HEK293T (cell line): ENCODE data around the gene KCND2.

ENCODE experiments used
- CTCF ChIA-PET: fragments of 350-600 bp; formaldehyde crosslinking; extraction: SDS; loops from one replicate; lab custom pipeline; 2021; ENCODE audit warnings: antibody characterized with exemption, inconsistent platforms; lab: Yijun Ruan, JAX
- POLR2A ChIA-PET: fragments of 350-600 bp; formaldehyde crosslinking; extraction: SDS; loops from one replicate; lab custom pipeline; 2020; ENCODE audit warnings: antibody characterized with exemption, inconsistent platforms; lab: Yijun Ruan, JAX
- DNase-seq: peaks from one replicate; pipeline ENCODE4 v3.0.0; 2012; ENCODE audit warnings: mixed read lengths; ENCODE audit errors: extremely low spot score
- ARNT ChIP-seq: fragments of 450-650 bp; IDR thresholded peaks from 2 replicates; pipeline ENCODE4 v1.6.1; 2017; ENCODE audit warnings: mild to moderate bottlenecking
- BHLHE40 ChIP-seq: fragments of 450-650 bp; IDR thresholded peaks from 2 replicates; pipeline ENCODE4 v1.6.1; 2016; ENCODE audit warnings: mild to moderate bottlenecking, moderate library complexity, borderline replicate concordance
- CTBP1 ChIP-seq: fragments of 450-650 bp; IDR thresholded peaks from 2 replicates; pipeline ENCODE4 v1.6.1; 2016; ENCODE audit warnings: borderline replicate concordance
- ELF4 ChIP-seq: fragments of 450-650 bp; IDR thresholded peaks from 2 replicates; pipeline ENCODE4 v1.6.1; 2017; ENCODE audit warnings: antibody characterized with exemption
- FOXA1 ChIP-seq: fragments of 450-650 bp; IDR thresholded peaks from 2 replicates; pipeline ENCODE4 v1.6.1; 2016; ENCODE audit warnings: mild to moderate bottlenecking
- FOXK2 ChIP-seq: fragments of 450-650 bp; IDR thresholded peaks from 2 replicates; pipeline ENCODE4 v1.6.1; 2016; ENCODE audit warnings: mild to moderate bottlenecking
- FOXM1 ChIP-seq: fragments of 450-650 bp; IDR thresholded peaks from 2 replicates; pipeline ENCODE4 v1.6.1; 2017; ENCODE audit warnings: mild to moderate bottlenecking, borderline replicate concordance
- HDGF ChIP-seq: fragments of 450-650 bp; IDR thresholded peaks from 2 replicates; pipeline ENCODE4 v1.6.1; 2017; ENCODE audit warnings: antibody characterized with exemption, borderline replicate concordance
- L3MBTL2 ChIP-seq: fragments of 450-650 bp; conservative IDR thresholded peaks from 2 replicates; pipeline ENCODE4 v1.6.1; 2016; ENCODE audit warnings: mild to moderate bottlenecking
- LEF1 ChIP-seq: fragments of 450-650 bp; IDR thresholded peaks from 2 replicates; pipeline ENCODE4 v1.6.1; 2017; ENCODE audit warnings: mild to moderate bottlenecking, borderline replicate concordance
- NFRKB ChIP-seq: fragments of 450-650 bp; IDR thresholded peaks from 2 replicates; pipeline ENCODE4 v1.6.1; 2016; ENCODE audit warnings: mild to moderate bottlenecking, moderate library complexity
- SP1 ChIP-seq: fragments of 450-650 bp; IDR thresholded peaks from 2 replicates; pipeline ENCODE4 v1.6.1; 2017
- SUZ12 ChIP-seq: fragments of 450-650 bp; IDR thresholded peaks from 2 replicates; pipeline ENCODE4 v1.6.1; 2016; ENCODE audit warnings: mild to moderate bottlenecking
- TARDBP ChIP-seq: fragments of 450-650 bp; IDR thresholded peaks from 2 replicates; pipeline ENCODE4 v1.6.1; 2016
- ZNF384 ChIP-seq: fragments of 450-650 bp; IDR thresholded peaks from 2 replicates; pipeline ENCODE4 v1.6.1; 2016
- TF ChIP-seq, protein P1 (sequence below): fragments of 450-650 bp; IDR thresholded peaks from 2 replicates; pipeline ENCODE4 v1.6.1; 2016

KCND2 gene

DNA sequence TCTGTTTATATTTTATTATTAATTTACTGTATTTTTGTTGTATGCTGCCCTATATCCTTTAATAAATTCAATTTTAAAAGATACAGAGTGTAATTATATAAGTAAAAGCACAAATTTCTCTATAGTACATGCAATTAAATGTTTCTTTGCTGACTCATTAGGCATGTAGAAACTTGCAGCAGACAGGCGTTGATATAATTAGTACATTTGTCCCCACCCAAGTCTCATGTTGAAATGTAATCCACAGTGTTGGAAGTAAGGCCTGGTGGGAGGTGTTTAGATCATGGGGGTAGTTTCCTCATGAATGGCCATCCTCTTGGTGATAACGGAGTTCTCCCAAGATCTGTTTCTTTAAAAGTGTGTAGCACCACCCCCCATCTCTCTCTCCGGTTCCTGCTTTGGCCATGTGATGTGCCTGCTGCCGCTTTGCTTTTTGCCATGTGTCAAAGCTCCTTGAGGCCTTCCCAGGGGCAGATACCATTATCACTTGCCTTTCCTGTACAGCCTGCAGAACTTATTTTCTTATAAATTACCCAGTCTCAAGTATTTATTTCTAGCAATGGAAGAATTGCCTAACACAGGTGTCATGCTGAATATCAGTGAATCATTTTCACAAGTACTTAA, 521.2 kb downstream of the KCND2 start:
- POLR2A ChIA-PET, result no interaction called here
- DNase-seq, result no peak
- TF ChIP-seq FOXK2 (no peak), HDGF (no peak), BHLHE40 (no peak), SUZ12 (no peak), L3MBTL2 (peak; percentile 44), CTBP1 (no peak)
- CTCF ChIA-PET, result interaction anchor here (1.5 kb wide), 1 partner anchor 12 kb away, joined by 8 read pairs; no protein-coding TSS in a partner anchor

DNA sequence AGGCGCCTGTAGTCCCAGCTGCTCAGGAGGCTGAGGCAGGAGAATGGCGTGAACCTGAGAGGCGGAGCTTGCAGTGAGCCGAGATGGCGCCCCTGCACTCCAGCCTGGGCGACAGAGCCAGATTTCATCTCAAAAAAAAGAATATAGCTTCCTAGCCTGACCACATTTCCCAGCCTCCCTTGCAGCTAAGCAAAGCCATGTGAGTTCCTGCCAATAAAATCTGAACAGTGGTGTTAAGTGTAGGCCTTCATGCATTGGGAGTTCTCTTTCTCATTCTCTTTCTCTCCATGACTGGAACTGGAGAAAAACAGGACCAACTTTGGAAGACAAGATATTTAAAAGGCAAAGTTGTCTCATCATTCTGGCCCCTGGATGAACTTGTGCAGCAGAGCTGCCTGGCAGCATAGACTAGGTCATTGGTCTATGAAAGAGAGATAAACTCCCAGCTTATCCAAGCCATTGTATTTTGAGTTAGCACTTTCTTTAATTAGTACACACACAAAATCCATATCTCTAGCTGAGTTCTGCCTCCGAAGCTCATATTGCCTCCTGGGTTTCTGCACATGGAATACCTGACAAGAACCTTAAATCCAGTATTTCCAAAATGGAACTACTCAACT, 524.2 kb downstream of the KCND2 start:
- TF ChIP-seq L3MBTL2 (no peak), ARNT (no peak), TARDBP (no peak), ELF4 (no peak), SUZ12 (no peak), SP1 (no peak), FOXM1 (no peak), LEF1 (no peak), FOXA1 (no peak), CTBP1 (no peak), NFRKB (no peak), ZNF384 (no peak), FOXK2 (no peak)
- TF ChIP-seq, protein P1, sequence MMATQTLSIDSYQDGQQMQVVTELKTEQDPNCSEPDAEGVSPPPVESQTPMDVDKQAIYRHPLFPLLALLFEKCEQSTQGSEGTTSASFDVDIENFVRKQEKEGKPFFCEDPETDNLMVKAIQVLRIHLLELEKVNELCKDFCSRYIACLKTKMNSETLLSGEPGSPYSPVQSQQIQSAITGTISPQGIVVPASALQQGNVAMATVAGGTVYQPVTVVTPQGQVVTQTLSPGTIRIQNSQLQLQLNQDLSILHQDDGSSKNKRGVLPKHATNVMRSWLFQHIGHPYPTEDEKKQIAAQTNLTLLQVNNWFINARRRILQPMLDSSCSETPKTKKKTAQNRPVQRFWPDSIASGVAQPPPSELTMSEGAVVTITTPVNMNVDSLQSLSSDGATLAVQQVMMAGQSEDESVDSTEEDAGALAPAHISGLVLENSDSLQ, result no peak
- ChIA-PET POLR2A (no interaction called here), CTCF (interaction anchor here (0.9 to 1.7 kb wide), 2 partner anchors 9 to 191 kb away, joined by 4 read pairs; no protein-coding TSS in a partner anchor)
- no peak for DNase-seq

DNA sequence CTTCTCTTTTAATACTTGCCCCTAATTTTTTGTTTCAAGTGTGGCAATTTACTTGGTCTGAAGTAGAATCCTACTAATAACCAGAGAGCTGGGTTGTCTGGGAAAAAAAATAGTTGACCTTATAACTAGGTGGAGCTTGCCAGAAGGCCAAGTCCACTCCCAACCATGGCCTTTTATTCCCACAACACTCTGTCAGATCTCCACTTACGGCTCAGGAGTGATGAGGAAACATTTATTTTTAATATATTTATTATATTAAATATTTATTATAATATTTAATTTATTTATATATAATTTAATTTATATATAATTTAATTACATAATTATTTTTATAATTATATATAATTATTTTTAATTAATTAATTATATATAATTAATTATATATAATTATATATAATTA, 526.2 kb downstream of the KCND2 start:
- ChIA-PET CTCF (no interaction called here), POLR2A (no interaction called here)
- TF ChIP-seq HDGF, result no peak
- TF ChIP-seq FOXM1, result no peak
- no peak for TF ChIP-seq TARDBP
- no peak for TF ChIP-seq SUZ12
- no peak for TF ChIP-seq ZNF384
- no peak for TF ChIP-seq FOXA1
- TF ChIP-seq, protein P1, result no peak
- no peak for TF ChIP-seq L3MBTL2
- no peak for TF ChIP-seq ARNT
- no peak for TF ChIP-seq LEF1
- no peak for TF ChIP-seq NFRKB
- no peak for TF ChIP-seq SP1
- TF ChIP-seq CTBP1, result no peak
- no peak for TF ChIP-seq BHLHE40
- no peak for DNase-seq
